Small intestine (tissue), 7 donors: Measurements from ENCODE around the gene OVOL3. TPM values are rescaled to one million over a fixed set of nuclear protein-coding genes. Genes with fewer than 3 reads are reported as not detected.

Source experiments
- DNase-seq, 2 donors: peaks; one replicate each; pipeline versions ENCODE4 v3.0.0 to v3.0.0-alpha.2; 2013
- FAIRE-seq: peaks from 2 replicates; lab custom pipeline; 2012; peaks lifted over from hg19 to GRCh38; lab: Jason Lieb, UNC
- H3K27ac ChIP-seq, 3 donors: one replicate each; pipeline ENCODE4 v1.5.1; 2013; ENCODE audit warnings: low read length in 2 of 3, mild to moderate bottlenecking in 2 of 3, control low read depth in 1 of 3, inconsistent platforms in 1 of 3, low read depth in 1 of 3, moderate library complexity in 1 of 3
- H3K27me3 ChIP-seq, 3 donors: one replicate each; pipeline ENCODE4 v1.6.1; 2013; ENCODE audit warnings: low read length in 3 of 3, inconsistent platforms in 1 of 3; ENCODE audit not compliant: control insufficient read depth in 3 of 3, insufficient read depth in 3 of 3
- H3K36me3 ChIP-seq, 3 donors: one replicate each; pipeline ENCODE4 v1.6.1; 2013; ENCODE audit warnings: low read length in 3 of 3, inconsistent platforms in 1 of 3, low read depth in 1 of 3, mild to moderate bottlenecking in 1 of 3, moderate library complexity in 1 of 3; ENCODE audit not compliant: control insufficient read depth in 3 of 3, insufficient read depth in 2 of 3
- H3K4me1 ChIP-seq, 3 donors: one replicate each; pipeline ENCODE4 v1.6.1; 2013; ENCODE audit warnings: low read length in 2 of 3, inconsistent platforms in 1 of 3, low read depth in 1 of 3, mild to moderate bottlenecking in 1 of 3, moderate library complexity in 1 of 3; ENCODE audit not compliant: control insufficient read depth in 3 of 3, insufficient read depth in 2 of 3
- H3K4me3 ChIP-seq, 3 donors: one replicate each; pipeline ENCODE4 v1.5.1; 2013; ENCODE audit warnings: low read length in 3 of 3, control low read depth in 1 of 3, inconsistent platforms in 1 of 3, low read depth in 1 of 3, mild to moderate bottlenecking in 1 of 3, moderate library complexity in 1 of 3
- H3K9me3 ChIP-seq, 2 donors: one replicate each; pipeline ENCODE4 v1.6.1; 2013; ENCODE audit warnings: low read depth in 1 of 2, low read length in 1 of 2; ENCODE audit not compliant: control insufficient read depth in 2 of 2, insufficient read depth in 1 of 2
- whole genome bisulfite sequencing, 3 donors: extraction: QIAGEN DNeasy Blood & Tissue Kit; methylation state at CpG; one replicate each; pipeline ENCODE4 v1.1.7; 2013; 5-methylcytosine and 5-hydroxymethylcytosine counted together
- polyA plus RNA-seq, 4 donors: library from polyadenylated mRNA; stranded (reverse) in 3 of 4; unstranded in 1 of 4; fragments of 200-250 nt in 3 of 4; fragments of 120-200 nt in 1 of 4; gene quantifications; one replicate each; pipeline versions ENCODE4 v1.2.1 to v1.2.3, GENCODE V29; 2013
- donor health status: healthy with polysubstance abuse.
- donor health status: control.
- donor health status: control.
- donor health status: Bipolar disorder and iron deficiency.
- donor health status: healthy.

Gene OVOL3
- polyA plus RNA-seq, 4 donors, result not detected

DNA sequence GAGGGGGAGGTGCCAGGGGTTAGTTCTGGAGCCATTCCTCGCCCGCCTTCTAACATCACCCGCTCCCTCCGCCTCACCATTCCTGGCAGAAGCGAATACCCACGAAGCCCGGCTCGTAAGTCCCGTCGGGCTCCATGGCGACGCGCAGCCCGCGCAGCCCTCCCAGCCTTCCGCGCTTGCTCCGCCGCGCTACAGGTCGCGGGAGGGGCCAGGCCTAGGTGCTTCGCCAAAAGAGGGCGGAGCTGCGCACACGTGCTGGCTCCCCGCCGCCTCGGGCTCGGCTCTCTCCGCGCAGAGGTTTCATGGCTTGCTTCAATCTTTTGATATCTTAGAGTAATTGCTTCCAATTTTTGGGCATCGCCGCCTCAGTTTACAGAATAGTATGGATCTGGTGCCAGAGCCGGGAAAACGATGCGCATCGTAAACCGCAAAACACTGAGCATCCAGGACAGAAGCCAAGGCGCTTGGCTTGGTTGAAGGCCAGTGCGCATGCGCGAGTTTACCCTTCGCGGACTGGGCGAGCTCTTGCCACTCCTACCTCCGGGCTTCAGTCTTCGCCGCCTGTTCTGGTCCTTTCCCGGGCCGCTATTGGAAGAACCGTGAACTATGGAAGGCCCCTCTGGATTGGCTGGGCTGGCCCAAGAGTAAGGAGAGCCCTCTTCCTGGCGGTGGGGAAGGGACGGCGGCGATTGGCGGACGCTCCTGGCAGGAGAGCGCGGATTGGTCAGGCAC, 3.9 kb downstream of the OVOL3 start, which contains the start of gene POLR2I:
POLR2I (minus strand) TSS at position 155 of the 732 bp plus-strand sequence; CDS start at position 136, 19 bp downstream.
- H3K4me3 ChIP-seq, result peak within 1 kb of the TSS; percentile 59 to 94 (median 75)
- no peaks in the 10 kb centered on the region for H3K9me3 ChIP-seq
- no peaks in the 10 kb centered on the region for H3K27me3 ChIP-seq
- DNase-seq, result peak; percentile 99 to 100
- H3K4me1 ChIP-seq, result peaks cover 2 to 11% (median 3%) of the 10 kb centered on the region in 3 donors
- no peak for FAIRE-seq
- peak within 1 kb of the TSS; percentile 77 to 91 (median 89) for H3K27ac ChIP-seq
- WGBS, 3 donors, result 0% methylated on average over 59 to 60 of the region's 60 CpGs
- H3K36me3 ChIP-seq, result peaks cover 0 to 54% (median 2%) of the 10 kb centered on the region in 3 donors

DNA sequence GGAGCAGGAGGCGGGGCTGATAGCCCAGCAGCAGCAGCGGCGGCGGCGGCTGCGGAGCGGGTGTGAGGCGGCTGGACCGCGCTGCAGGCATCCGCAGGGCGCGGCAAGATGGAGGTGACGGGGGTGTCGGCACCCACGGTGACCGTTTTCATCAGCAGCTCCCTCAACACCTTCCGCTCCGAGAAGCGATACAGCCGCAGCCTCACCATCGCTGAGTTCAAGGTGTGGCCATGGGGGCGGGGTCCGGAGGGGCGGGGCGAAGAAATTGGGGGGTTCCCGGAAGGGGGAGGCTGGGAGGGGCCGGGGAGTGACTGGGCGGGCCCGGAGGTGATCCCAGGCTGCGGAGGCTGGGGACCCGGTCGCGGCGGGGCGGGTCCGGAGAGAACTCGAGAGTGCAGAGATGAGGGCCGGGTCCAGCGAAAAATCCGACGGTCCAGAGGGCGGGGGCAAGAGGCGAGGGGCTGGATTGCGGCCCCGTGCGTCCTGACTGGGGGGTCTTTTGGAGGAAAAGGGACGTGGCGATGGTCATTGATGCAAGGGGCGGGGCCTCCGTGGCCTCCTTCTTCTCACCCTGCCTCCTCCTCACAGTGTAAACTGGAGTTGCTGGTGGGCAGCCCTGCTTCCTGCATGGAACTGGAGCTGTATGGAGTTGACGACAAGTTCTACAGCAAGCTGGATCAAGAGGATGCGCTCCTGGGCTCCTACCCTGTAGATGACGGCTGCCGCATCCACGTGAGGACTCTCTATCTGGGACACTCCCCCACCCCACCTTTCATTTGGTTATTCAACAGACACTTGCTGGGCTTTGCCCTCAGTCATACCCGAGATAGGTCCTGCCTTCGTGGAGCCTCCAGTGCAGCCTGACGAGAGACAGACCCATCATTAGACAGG, 4.8 kb downstream of the OVOL3 start, which contains the start of gene TBCB:
TBCB (plus strand) TSS at position 16 of the 891 bp plus-strand sequence; CDS start at position 109, 93 bp downstream.
- Histone ChIP-seq H3K36me3 (peaks cover 0 to 57% (median 2%) of the 10 kb centered on the region in 3 donors), H3K27me3 (no peaks in the 10 kb centered on the region), H3K4me1 (peaks cover 2 to 11% (median 3%) of the 10 kb centered on the region in 3 donors), H3K9me3 (no peaks in the 10 kb centered on the region), H3K27ac (peak within 1 kb of the TSS; percentile 77 to 91 (median 89)), H3K4me3 (peak within 1 kb of the TSS; percentile 59 to 94 (median 75))
- WGBS, 3 donors, result 3 to 5% (median 4%) methylated on average over 48 to 59 of the region's 59 CpGs
- DNase-seq (peak in 1 of 2 donors; percentile 81), FAIRE-seq (no peak)

DNA sequence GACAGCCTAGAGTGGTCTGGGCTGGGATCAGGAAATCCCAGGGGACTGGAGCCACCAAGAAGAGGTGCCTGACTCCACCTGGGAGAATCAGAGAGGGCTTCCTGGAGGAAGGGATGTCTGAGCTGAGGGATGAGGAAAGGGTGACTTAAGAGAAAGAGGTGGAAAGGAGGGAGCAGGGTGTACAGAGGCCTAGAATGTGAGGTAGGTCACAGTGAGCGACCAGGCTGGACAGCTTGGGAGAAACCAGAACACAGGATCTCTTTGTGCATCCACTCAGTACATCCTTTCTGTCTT, 5.3 kb downstream of the OVOL3 start:
- DNase-seq (no peak), FAIRE-seq (no peak)
- Histone ChIP-seq H3K4me3 (peak overlapping the region in 2 of 3 donors; percentile 59 to 75), H3K27me3 (no peaks in the 10 kb centered on the region), H3K36me3 (peaks cover 0 to 56% (median 2%) of the 10 kb centered on the region in 3 donors), H3K9me3 (no peaks in the 10 kb centered on the region), H3K27ac (peak overlapping the region in 1 of 3 donors; percentile 89), H3K4me1 (peaks cover 2 to 11% (median 3%) of the 10 kb centered on the region in 3 donors)
- 82 to 93% (median 90%) methylated on average over 1 of the region's 1 CpG for WGBS, 3 donors

DNA sequence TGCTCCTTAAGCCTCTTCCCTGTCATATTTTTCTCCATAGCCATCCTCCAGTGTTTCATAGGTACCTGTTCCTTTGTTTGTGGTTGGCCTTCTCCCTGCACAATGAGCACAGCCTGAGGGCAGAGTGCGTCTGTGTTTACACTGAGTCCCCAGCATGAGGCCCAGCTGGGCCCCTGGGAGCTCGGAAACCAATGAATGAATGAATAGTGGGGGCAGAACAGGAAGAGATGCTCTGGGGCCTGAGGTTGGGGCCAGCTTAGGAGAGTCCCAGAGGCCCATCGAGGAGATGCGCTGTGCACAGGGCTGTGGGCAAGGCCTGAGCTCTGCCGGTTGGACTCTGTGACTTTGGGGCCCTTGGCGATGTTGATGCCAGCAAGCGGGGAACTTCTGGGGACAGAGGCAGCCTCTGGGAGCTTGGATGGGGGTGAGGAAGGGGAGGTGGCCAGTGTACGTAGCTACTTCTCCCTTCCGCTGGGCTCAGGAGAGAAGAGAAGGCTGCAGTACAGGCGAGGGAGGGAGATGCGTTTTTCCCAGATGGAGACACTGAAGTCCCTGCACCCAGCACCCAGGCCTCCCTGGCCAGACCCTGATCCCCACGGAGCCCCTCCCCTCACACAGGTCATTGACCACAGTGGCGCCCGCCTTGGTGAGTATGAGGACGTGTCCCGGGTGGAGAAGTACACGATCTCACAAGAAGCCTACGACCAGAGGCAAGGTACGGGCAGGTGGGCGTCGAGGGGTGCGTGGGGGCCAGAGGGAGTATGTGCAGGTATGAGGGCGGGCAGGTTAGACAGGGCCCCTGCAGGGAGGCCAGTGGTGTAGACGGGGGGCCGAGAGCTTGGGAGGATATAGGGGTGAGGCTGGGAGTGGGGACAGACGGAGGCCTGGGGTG, 9.4 kb downstream of the OVOL3 start:
- Histone ChIP-seq H3K36me3 (peaks cover 1 to 59% (median 10%) of the 10 kb centered on the region in 3 donors), H3K9me3 (no peaks in the 10 kb centered on the region), H3K27me3 (no peaks in the 10 kb centered on the region), H3K4me1 (peaks cover 0 to 4% (median 2%) of the 10 kb centered on the region in 3 donors), H3K27ac (no peak overlapping the region), H3K4me3 (no peak overlapping the region)
- FAIRE-seq (no peak), DNase-seq (peak in 1 of 2 donors; percentile 44)
- 87 to 93% (median 90%) methylated on average over 26 of the region's 26 CpGs for WGBS, 3 donors

DNA sequence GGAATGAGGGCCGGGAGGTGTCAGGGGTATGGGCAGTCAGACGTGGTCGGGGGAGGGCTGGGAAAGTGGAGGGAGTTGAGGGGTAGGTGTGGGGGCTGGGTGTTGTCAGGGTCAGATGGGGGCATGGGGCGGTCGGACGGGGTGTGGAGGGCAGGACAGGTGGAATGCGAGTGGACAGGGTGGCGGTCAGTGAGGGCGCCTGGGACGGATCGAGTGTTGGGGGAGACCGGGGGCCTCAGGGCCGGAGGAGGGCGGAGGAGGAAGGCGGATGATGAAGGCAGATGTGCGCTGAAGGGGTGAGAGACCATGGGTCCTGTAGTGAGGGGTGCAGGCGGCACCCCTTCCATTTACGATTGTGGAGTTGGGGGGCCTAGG, 10.0 kb downstream of the OVOL3 start:
- no peak for FAIRE-seq

DNA sequence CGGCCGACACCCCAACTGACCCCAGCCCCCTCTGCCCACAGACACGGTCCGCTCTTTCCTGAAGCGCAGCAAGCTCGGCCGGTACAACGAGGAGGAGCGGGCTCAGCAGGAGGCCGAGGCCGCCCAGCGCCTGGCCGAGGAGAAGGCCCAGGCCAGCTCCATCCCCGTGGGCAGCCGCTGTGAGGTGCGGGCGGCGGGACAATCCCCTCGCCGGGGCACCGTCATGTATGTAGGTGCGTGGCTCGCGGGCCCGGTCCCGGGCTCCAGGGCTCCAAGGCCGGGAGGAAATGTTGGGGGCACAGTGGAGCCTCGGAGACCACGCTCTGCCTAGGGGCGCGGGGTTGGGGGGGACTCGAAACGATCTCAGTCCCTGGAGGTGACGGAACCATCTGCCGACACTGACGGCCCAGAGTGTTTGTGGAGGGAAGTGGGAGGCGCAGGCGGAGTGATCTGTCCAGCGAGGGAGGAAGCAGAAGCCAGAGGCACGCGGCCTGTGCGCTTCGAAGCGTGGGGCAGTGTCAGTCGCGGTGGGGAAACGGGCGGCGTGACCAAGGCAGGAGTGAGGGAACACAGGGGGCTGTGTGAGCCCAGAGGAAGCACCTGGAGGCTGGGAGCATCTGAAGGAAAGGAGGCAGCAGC, 10.7 kb downstream of the OVOL3 start:
- Histone ChIP-seq H3K9me3 (no peaks in the 10 kb centered on the region), H3K27ac (no peak overlapping the region), H3K27me3 (no peaks in the 10 kb centered on the region), H3K4me3 (no peak overlapping the region), H3K36me3 (peaks cover 6 to 61% (median 10%) of the 10 kb centered on the region in 3 donors), H3K4me1 (no peaks in the 10 kb centered on the region)
- DNase-seq (no peak), FAIRE-seq (no peak)
- 90 to 92% (median 90%) methylated on average over 49 of the region's 49 CpGs for WGBS, 3 donors

More for the DNA sequence above, 10.0 kb downstream of the OVOL3 start:
- Histone ChIP-seq H3K36me3 (peaks cover 6 to 64% (median 10%) of the 10 kb centered on the region in 3 donors), H3K27ac (no peak overlapping the region), H3K4me3 (no peak overlapping the region), H3K27me3 (no peaks in the 10 kb centered on the region), H3K9me3 (no peaks in the 10 kb centered on the region), H3K4me1 (peaks cover 0 to 3% (median 2%) of the 10 kb centered on the region in 3 donors)
- no peak for DNase-seq
- WGBS, 3 donors, result 94 to 96% (median 96%) methylated on average over 18 of the region's 18 CpGs

DNA sequence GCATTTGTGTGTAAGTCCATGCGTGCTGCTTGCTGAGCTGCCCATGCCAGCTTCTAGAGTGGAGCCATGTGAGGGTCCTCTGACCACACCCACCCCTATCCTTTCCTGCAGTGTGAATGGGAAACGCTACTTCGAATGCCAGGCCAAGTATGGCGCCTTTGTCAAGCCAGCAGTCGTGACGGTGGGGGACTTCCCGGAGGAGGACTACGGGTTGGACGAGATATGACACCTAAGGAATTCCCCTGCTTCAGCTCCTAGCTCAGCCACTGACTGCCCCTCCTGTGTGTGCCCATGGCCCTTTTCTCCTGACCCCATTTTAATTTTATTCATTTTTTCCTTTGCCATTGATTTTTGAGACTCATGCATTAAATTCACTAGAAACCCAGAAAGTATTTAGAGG, 14.6 kb downstream of the OVOL3 start:
- H3K36me3 ChIP-seq, result peaks cover 6 to 37% (median 8%) of the 10 kb centered on the region in 3 donors
- H3K4me3 ChIP-seq, result no peak overlapping the region
- no peak for FAIRE-seq
- 79 to 87% (median 80%) methylated on average over 9 of the region's 9 CpGs for WGBS, 3 donors
- no peaks in the 10 kb centered on the region for H3K27me3 ChIP-seq
- no peak overlapping the region for H3K27ac ChIP-seq
- no peaks in the 10 kb centered on the region for H3K4me1 ChIP-seq
- H3K9me3 ChIP-seq, result peaks cover 0 to 10% of the 10 kb centered on the region in 2 donors
- DNase-seq, result no peak
